HepG2 (cell line): Measurements from ENCODE around the gene PRR30. TPM values are rescaled to one million over a fixed set of nuclear protein-coding genes. Genes with fewer than 3 reads are reported as not detected.

Experiments used
- AGO1 ChIP-seq: fragments of 200-400 bp; formaldehyde crosslinking; IDR thresholded peaks from 2 replicates; pipeline ENCODE4 v1.6.1; 2017; ENCODE audit warnings: mild to moderate bottlenecking, low read depth, low read length, moderate library complexity; ENCODE audit not compliant: poor library complexity, severe bottlenecking
- ETS1 ChIP-seq: sonication (generic); formaldehyde crosslinking; IDR thresholded peaks from 2 replicates; pipeline ENCODE4 v1.4.0; 2020; ENCODE audit warnings: missing genetic modification reagents
- FOSL1 ChIP-seq: sonication (generic); formaldehyde crosslinking; IDR thresholded peaks from 2 replicates; pipeline ENCODE4 v1.9.0; 2021; ENCODE audit warnings: missing genetic modification reagents, borderline replicate concordance
- HOXA9 ChIP-seq: sonication (generic); formaldehyde crosslinking; IDR thresholded peaks from 2 replicates; pipeline ENCODE4 v1.8.1; 2022; ENCODE audit warnings: missing genetic modification reagents, mild to moderate bottlenecking, moderate library complexity, borderline replicate concordance
- KDM4B ChIP-seq: sonication (generic); formaldehyde crosslinking; IDR thresholded peaks from 2 replicates; pipeline ENCODE4 v1.4.0; 2020; ENCODE audit warnings: missing genetic modification reagents
- MTF2 ChIP-seq: sonication (generic); formaldehyde crosslinking; IDR thresholded peaks from 2 replicates; pipeline ENCODE4 v1.5.0; 2020; ENCODE audit warnings: missing genetic modification reagents, borderline replicate concordance
- POLR2AphosphoS2 ChIP-seq: IDR thresholded peaks from 2 replicates; pipeline ENCODE4 v1.6.1; 2011; ENCODE audit warnings: low read depth, low read length, improper control_type of control experiment
- SIN3A ChIP-seq: IDR thresholded peaks from 2 replicates; pipeline ENCODE4 v1.6.1; 2011; ENCODE audit warnings: low read depth, mild to moderate bottlenecking, control low read depth, low read length, borderline replicate concordance
- TBL1XR1 ChIP-seq: fragments of 150-350 bp; IDR thresholded peaks from 2 replicates; pipeline ENCODE4 v1.6.1; 2014; ENCODE audit warnings: borderline replicate concordance, low read length; ENCODE audit not compliant: partially characterized antibody
- TFDP1 ChIP-seq: IDR thresholded peaks from 2 replicates; pipeline ENCODE4 v1.6.1; 2016; ENCODE audit warnings: missing compliant biosample characterization, missing genetic modification reagents, borderline replicate concordance
- ZNF496 ChIP-seq: sonication (generic); formaldehyde crosslinking; IDR thresholded peaks from 2 replicates; pipeline ENCODE4 v1.8.1; 2023; ENCODE audit warnings: mild to moderate bottlenecking, moderate library complexity, missing genetic modification reagents; ENCODE audit not compliant: insufficient replicate concordance
- ZNF720 ChIP-seq: sonication (generic); formaldehyde crosslinking; IDR thresholded peaks from 2 replicates; pipeline ENCODE4 v1.4.0; 2020; ENCODE audit warnings: missing genetic modification reagents
- ZNF746 ChIP-seq: sonication (generic); formaldehyde crosslinking; IDR thresholded peaks from 2 replicates; pipeline ENCODE4 v1.8.0; 2022; ENCODE audit warnings: mild to moderate bottlenecking, missing genetic modification reagents
- ZNF776 ChIP-seq: sonication (generic); formaldehyde crosslinking; IDR thresholded peaks from 2 replicates; pipeline ENCODE4 v1.4.0; 2020; ENCODE audit warnings: mild to moderate bottlenecking, missing genetic modification reagents
- ZNF800 ChIP-seq: sonication (generic); formaldehyde crosslinking; IDR thresholded peaks from 2 replicates; pipeline ENCODE4 v1.4.0; 2020; ENCODE audit warnings: missing genetic modification reagents
- polyA plus RNA-seq, 8 experiments: library from polyadenylated mRNA; depleted of rRNA in 3 of 8; stranded (reverse) in 7 of 8; unstranded in 1 of 8; fragments of >200 nt; fragmentation: Illumina TruSeq in 4 of 8; extraction: Trizol in 4 of 8; gene quantifications; 2 replicates each; pipeline versions ENCODE4 v1.2.1 to v1.2.3, GENCODE V29; 2011 to 2016; ENCODE audit warnings: low read depth in 4 of 8, missing spikeins in 1 of 8, mixed read lengths in 1 of 8; ENCODE audit not compliant: insufficient read depth in 1 of 8
- total RNA-seq, 5 experiments: library from RNA; depleted of rRNA; stranded (reverse); fragments of >200 nt; fragmentation: Illumina TruSeq; extraction: Trizol; gene quantifications; 2 replicates each; pipeline ENCODE4 v1.2.3, GENCODE V29; 2016; ENCODE audit warnings: low read depth in 1 of 5
- TF ChIP-seq, protein P1 (sequence below): sonication (generic); formaldehyde crosslinking; IDR thresholded peaks from 2 replicates; pipeline ENCODE4 v1.8.0; 2022; ENCODE audit warnings: mild to moderate bottlenecking, missing genetic modification reagents; ENCODE audit not compliant: insufficient replicate concordance
- TF ChIP-seq, protein P2 (sequence below): sonication (generic); formaldehyde crosslinking; IDR thresholded peaks from 2 replicates; pipeline ENCODE4 v1.4.0; 2020; ENCODE audit warnings: missing genetic modification reagents
- TF ChIP-seq, protein P3 (sequence below): fragments of 450-650 bp; IDR thresholded peaks from 2 replicates; pipeline ENCODE4 v1.6.1; 2017

Gene PRR30
- total and polyA plus RNA-seq, 2 of the 13 experiments (the other 11 are each of a cell fraction or from before 2014, with no cell fraction given) = not detected

GRCh38 chr2:27095745-27096651, 43.2 kb downstream of the PRR30 start (continued):
- TF ChIP-seq, protein P1, sequence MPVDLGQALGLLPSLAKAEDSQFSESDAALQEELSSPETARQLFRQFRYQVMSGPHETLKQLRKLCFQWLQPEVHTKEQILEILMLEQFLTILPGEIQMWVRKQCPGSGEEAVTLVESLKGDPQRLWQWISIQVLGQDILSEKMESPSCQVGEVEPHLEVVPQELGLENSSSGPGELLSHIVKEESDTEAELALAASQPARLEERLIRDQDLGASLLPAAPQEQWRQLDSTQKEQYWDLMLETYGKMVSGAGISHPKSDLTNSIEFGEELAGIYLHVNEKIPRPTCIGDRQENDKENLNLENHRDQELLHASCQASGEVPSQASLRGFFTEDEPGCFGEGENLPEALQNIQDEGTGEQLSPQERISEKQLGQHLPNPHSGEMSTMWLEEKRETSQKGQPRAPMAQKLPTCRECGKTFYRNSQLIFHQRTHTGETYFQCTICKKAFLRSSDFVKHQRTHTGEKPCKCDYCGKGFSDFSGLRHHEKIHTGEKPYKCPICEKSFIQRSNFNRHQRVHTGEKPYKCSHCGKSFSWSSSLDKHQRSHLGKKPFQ = peak; percentile 100
- TF ChIP-seq TBL1XR1 (peak; percentile 76), ETS1 (CRISPR knock-in tag) (no peak), POLR2AphosphoS2 (no peak), ZNF720 (CRISPR knock-in tag) (0 out of 2 replicates have a peak, but pooled peaks have one; percentile 76), SIN3A (no peak; the same call in 1 of the 2 replicates), TFDP1 (CRISPR knock-in tag) (peak; percentile 67; the same call in 1 of the 2 replicates), KDM4B (peak; percentile 98), ZNF800 (peak; percentile 77), HOXA9 (CRISPR knock-in tag) (no peak), FOSL1 (CRISPR knock-in tag) (peak; percentile 46; the same call in 1 of the 2 replicates), ZNF496 (CRISPR knock-in tag) (no peak), ZNF746 (CRISPR knock-in tag) (peak; percentile 74), ZNF776 (CRISPR knock-in tag) (no peak), AGO1 (peak; percentile 53), MTF2 (peak; percentile 15; the same call in 1 of the 2 replicates)
- TF ChIP-seq, protein P2, sequence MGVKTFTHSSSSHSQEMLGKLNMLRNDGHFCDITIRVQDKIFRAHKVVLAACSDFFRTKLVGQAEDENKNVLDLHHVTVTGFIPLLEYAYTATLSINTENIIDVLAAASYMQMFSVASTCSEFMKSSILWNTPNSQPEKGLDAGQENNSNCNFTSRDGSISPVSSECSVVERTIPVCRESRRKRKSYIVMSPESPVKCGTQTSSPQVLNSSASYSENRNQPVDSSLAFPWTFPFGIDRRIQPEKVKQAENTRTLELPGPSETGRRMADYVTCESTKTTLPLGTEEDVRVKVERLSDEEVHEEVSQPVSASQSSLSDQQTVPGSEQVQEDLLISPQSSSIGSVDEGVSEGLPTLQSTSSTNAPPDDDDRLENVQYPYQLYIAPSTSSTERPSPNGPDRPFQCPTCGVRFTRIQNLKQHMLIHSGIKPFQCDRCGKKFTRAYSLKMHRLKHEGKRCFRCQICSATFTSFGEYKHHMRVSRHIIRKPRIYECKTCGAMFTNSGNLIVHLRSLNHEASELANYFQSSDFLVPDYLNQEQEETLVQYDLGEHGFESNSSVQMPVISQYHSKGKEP (CRISPR knock-in tag) = no peak
- TF ChIP-seq, protein P3, sequence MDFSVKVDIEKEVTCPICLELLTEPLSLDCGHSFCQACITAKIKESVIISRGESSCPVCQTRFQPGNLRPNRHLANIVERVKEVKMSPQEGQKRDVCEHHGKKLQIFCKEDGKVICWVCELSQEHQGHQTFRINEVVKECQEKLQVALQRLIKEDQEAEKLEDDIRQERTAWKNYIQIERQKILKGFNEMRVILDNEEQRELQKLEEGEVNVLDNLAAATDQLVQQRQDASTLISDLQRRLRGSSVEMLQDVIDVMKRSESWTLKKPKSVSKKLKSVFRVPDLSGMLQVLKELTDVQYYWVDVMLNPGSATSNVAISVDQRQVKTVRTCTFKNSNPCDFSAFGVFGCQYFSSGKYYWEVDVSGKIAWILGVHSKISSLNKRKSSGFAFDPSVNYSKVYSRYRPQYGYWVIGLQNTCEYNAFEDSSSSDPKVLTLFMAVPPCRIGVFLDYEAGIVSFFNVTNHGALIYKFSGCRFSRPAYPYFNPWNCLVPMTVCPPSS = no peak
